Measurements from ENCODE around the gene ERVW-1. TPM values are rescaled to one million over a fixed set of nuclear protein-coding genes. Genes with fewer than 3 reads are reported as not detected.

ERVW-1 gene
- total and polyA plus RNA-seq, 8 donors, result not detected

- 92 to 96% methylated on average over 5 of the region's 5 CpGs for WGBS, 2 donors
- no peaks in the 10 kb centered on the region for H3K27me3 ChIP-seq
- H3K27ac ChIP-seq, result no peak overlapping the region
- no peak for ATAC-seq
- no peaks in the 10 kb centered on the region for H3K4me1 ChIP-seq
- no peak overlapping the region for H3K4me3 ChIP-seq
- no peak for TF ChIP-seq CTCF (IDR thresholded peaks at IDR 0.05)
- no peak for DNase-seq
- no peak for FAIRE-seq
- intact Hi-C loops (cut with DNase I), result no loop called here
- peaks cover 0 to 14% (median 7%) of the 10 kb centered on the region in 3 donors for H3K36me3 ChIP-seq
- H3K9me3 ChIP-seq, result no peaks in the 10 kb centered on the region
Measured at GRCh38 chr7:92508946-92509345, 31.2 kb upstream of the ERVW-1 start.

GRCh38 chr7:92506363-92506762 is 28.6 kb upstream of the ERVW-1 start:
- no peaks in the 10 kb centered on the region for H3K4me1 ChIP-seq
- no peak overlapping the region for H3K27ac ChIP-seq
- ATAC-seq (no peak), DNase-seq (no peak), FAIRE-seq (no peak)
- WGBS, 2 donors, result 86 to 88% methylated on average over 2 of the region's 2 CpGs
- intact Hi-C loops (cut with DNase I), result no loop called here
- peaks cover 0 to 10% (median 0%) of the 10 kb centered on the region in 3 donors for H3K36me3 ChIP-seq
- H3K27me3 ChIP-seq, result no peaks in the 10 kb centered on the region
- no peak for TF ChIP-seq CTCF (IDR thresholded peaks at IDR 0.05)
- no peak overlapping the region for H3K4me3 ChIP-seq
- H3K9me3 ChIP-seq, result no peaks in the 10 kb centered on the region

- 64 to 74% methylated on average over 3 of the region's 3 CpGs for WGBS, 2 donors
- no peak for ATAC-seq
- peaks cover 0 to 11% (median 6%) of the 10 kb centered on the region in 3 donors for H3K36me3 ChIP-seq
- H3K27me3 ChIP-seq, result no peaks in the 10 kb centered on the region
- no peaks in the 10 kb centered on the region for H3K4me1 ChIP-seq
- intact Hi-C loops (cut with DNase I), result no loop called here
- no peak for DNase-seq
- no peak for TF ChIP-seq CTCF (IDR thresholded peaks at IDR 0.05)
- H3K9me3 ChIP-seq, result no peaks in the 10 kb centered on the region
- no peak for FAIRE-seq
- H3K27ac ChIP-seq, result no peak overlapping the region
- no peak overlapping the region for H3K4me3 ChIP-seq
Measured at GRCh38 chr7:92504563-92504962, 26.8 kb upstream of the ERVW-1 start.

- Histone ChIP-seq H3K36me3 (peaks cover 0 to 17% (median 6%) of the 10 kb centered on the region in 3 donors), H3K9me3 (no peaks in the 10 kb centered on the region), H3K4me1 (no peaks in the 10 kb centered on the region), H3K27ac (no peak overlapping the region), H3K27me3 (no peaks in the 10 kb centered on the region), H3K4me3 (no peak overlapping the region)
- 81 to 89% methylated on average over 2 of the region's 2 CpGs for WGBS, 2 donors
- no peak for FAIRE-seq
- TF ChIP-seq CTCF (IDR thresholded peaks at IDR 0.05), result no peak
- no peak for DNase-seq
- intact Hi-C loops (cut with DNase I), result no loop called here
- no peak for ATAC-seq
Measured at GRCh38 chr7:92503767-92504166, 26.0 kb upstream of the ERVW-1 start.

GRCh38 chr7:92498557-92498956 is 20.8 kb upstream of the ERVW-1 start:
- TF ChIP-seq CTCF (IDR thresholded peaks at IDR 0.05), result no peak
- Histone ChIP-seq H3K4me1 (no peaks in the 10 kb centered on the region), H3K27me3 (no peaks in the 10 kb centered on the region), H3K27ac (no peak overlapping the region), H3K36me3 (peaks cover 4 to 29% (median 6%) of the 10 kb centered on the region in 3 donors), H3K9me3 (no peaks in the 10 kb centered on the region), H3K4me3 (no peak overlapping the region)
- ATAC-seq, result no peak
- no peak for FAIRE-seq
- no peak for DNase-seq
- intact Hi-C loops (cut with DNase I), result no loop called here
- WGBS, 2 donors, result 85 to 86% methylated on average over 2 of the region's 2 CpGs

Data from pancreas (tissue), 10 donors.